Measurements from ENCODE around the gene NRP1. TPM values are rescaled to one million over a fixed set of nuclear protein-coding genes. Genes with fewer than 3 reads are reported as not detected.

Gene NRP1
- total RNA-seq, 2 donors from 2014 or later, result 11.7 to 18.4 TPM

DNA sequence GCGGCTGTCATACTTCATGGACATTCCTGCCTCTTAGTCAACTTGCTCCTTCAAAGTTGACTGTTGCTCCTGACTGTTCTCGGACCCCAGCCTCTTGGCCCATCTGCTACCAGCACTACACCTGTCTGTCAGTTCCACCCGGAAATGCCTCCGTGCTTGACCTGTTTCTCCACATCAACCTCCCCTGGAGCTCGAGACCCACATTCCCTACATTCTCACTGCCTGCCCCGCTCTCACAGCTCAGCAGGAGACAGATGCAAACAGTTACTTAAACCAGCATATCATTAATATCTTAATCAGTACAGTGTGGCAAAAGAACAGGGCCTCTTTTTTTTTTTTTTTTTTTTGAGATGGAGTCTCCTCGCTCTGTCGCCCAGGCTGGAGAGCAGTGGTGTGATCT is 174.3 kb downstream of the NRP1 start:
- H3K27me3 ChIP-seq, result no peaks in the 10 kb centered on the region
- H3K9ac ChIP-seq (ENCODE audit: low read depth in 2 of 2, low read length in 2 of 2), result no peak overlapping the region
- no peaks in the 10 kb centered on the region for H3K4me1 ChIP-seq
- TF ChIP-seq CTCF (IDR thresholded peaks at IDR 0.05), result no peak
- intact Hi-C loops (cut with DNase I), result no loop called here
- no peaks in the 10 kb centered on the region for H3K9me3 ChIP-seq
- no peak overlapping the region for H3K27ac ChIP-seq
- H3K4me3 ChIP-seq, result no peak overlapping the region
- H3K36me3 ChIP-seq, result no peaks in the 10 kb centered on the region
- DNase-seq, result no peak

DNA sequence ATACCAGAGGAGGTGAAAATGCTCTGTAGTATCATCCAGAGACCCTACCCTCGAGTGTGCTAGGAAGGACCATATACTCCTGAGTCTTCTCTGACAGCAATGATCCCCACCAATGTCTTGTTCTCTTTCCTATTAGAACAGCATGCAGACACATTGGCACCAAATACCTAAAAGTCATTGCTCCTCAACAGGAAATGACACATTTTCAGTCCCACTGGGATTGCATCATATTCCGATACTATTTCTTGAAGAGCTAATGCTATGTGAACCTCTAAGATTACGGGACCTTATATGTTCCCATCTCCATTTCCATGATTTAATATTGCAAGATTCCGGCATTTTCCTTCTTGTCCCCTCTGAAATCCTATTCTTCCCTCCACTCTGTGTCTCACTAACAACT is 177.4 kb downstream of the NRP1 start:
- no peak for TF ChIP-seq CTCF (IDR thresholded peaks at IDR 0.05)
- no peak overlapping the region for H3K4me3 ChIP-seq
- H3K9me3 ChIP-seq, result no peaks in the 10 kb centered on the region
- H3K27ac ChIP-seq, result no peak overlapping the region
- no peaks in the 10 kb centered on the region for H3K27me3 ChIP-seq
- H3K9ac ChIP-seq (ENCODE audit: low read depth in 2 of 2, low read length in 2 of 2), result no peak overlapping the region
- intact Hi-C loops (cut with DNase I), result loop anchor here (5.0 to 10.0 kb wide), 2 partner anchors 142 to 360 kb away; no protein-coding TSS in a partner anchor
- DNase-seq, result no peak
- no peaks in the 10 kb centered on the region for H3K36me3 ChIP-seq
- no peaks in the 10 kb centered on the region for H3K4me1 ChIP-seq

- Histone ChIP-seq H3K4me1 (no peaks in the 10 kb centered on the region), H3K9ac (ENCODE audit: low read depth in 2 of 2, low read length in 2 of 2) (no peak overlapping the region), H3K36me3 (no peaks in the 10 kb centered on the region), H3K9me3 (no peaks in the 10 kb centered on the region), H3K27ac (no peak overlapping the region), H3K4me3 (no peak overlapping the region), H3K27me3 (no peaks in the 10 kb centered on the region)
- intact Hi-C loops (cut with DNase I), result loop anchor here (5.0 to 10.0 kb wide), 2 partner anchors 141 to 359 kb away; no protein-coding TSS in a partner anchor
- TF ChIP-seq CTCF (IDR thresholded peaks at IDR 0.05), result peak; percentile 51
- DNase-seq, result no peak
These were observed 178.5 kb downstream of the NRP1 start for GRCh38 chr10:33155720-33156638.

- no peak for DNase-seq
- H3K4me1 ChIP-seq, result no peaks in the 10 kb centered on the region
- no peak for TF ChIP-seq CTCF (IDR thresholded peaks at IDR 0.05)
- H3K9me3 ChIP-seq, result no peaks in the 10 kb centered on the region
- intact Hi-C loops (cut with DNase I), result loop anchor here (10.0 kb wide), 1 partner anchor 140 kb away; no protein-coding TSS in a partner anchor
- no peak overlapping the region for H3K4me3 ChIP-seq
- H3K9ac ChIP-seq (ENCODE audit: low read depth in 2 of 2, low read length in 2 of 2), result no peak overlapping the region
- H3K36me3 ChIP-seq, result no peaks in the 10 kb centered on the region
- H3K27ac ChIP-seq, result no peak overlapping the region
- no peaks in the 10 kb centered on the region for H3K27me3 ChIP-seq
These were observed 179.9 kb downstream of the NRP1 start for GRCh38 chr10:33154590-33154989.

DNA sequence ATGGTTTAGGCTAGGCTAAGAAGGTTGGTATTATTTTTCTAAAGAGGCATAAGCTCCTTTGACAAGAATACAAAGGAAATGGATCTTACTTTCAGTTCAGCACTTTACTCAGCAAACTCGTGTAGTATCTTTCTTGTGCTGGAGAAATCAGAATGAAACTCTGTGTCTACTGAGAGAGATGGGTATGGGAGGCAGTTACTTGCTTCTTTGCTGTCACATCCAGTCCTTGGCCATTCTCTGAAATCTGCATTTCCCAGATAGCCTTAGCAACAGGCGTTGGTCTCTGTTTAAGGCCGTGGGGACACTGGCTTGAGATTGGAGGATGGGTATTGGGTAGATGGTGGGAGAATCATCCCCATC is 180.5 kb downstream of the NRP1 start:
- H3K4me1 ChIP-seq, result no peaks in the 10 kb centered on the region
- H3K9ac ChIP-seq (ENCODE audit: low read depth in 2 of 2, low read length in 2 of 2), result no peak overlapping the region
- no peaks in the 10 kb centered on the region for H3K9me3 ChIP-seq
- no peaks in the 10 kb centered on the region for H3K36me3 ChIP-seq
- TF ChIP-seq CTCF (IDR thresholded peaks at IDR 0.05), result no peak
- DNase-seq, result no peak
- H3K4me3 ChIP-seq, result no peak overlapping the region
- H3K27ac ChIP-seq, result no peak overlapping the region
- no peaks in the 10 kb centered on the region for H3K27me3 ChIP-seq
- intact Hi-C loops (cut with DNase I), result loop anchor here (10.0 kb wide), 1 partner anchor 139 kb away; no protein-coding TSS in a partner anchor

Data from colonic mucosa (tissue), 4 donors.